GM18861 (cell line): ENCODE data around the gene CTLA4.
"Not testable (repeated sequence)": the region's sequence is repeated elsewhere in the genome, so short reads cannot be mapped to it uniquely, and the experiment has no call there.

Experiments used
- ATAC-seq: cut with Tn5 transposase; IDR thresholded peaks from one replicate; pipeline ENCODE4 v1.9.1; 2021; ENCODE audit not compliant: unreplicated experiment

CTLA4 gene

GRCh38 chr2:203855274-203855673 lies 12.3 kb upstream of the CTLA4 start:
- no peak for ATAC-seq

DNA sequence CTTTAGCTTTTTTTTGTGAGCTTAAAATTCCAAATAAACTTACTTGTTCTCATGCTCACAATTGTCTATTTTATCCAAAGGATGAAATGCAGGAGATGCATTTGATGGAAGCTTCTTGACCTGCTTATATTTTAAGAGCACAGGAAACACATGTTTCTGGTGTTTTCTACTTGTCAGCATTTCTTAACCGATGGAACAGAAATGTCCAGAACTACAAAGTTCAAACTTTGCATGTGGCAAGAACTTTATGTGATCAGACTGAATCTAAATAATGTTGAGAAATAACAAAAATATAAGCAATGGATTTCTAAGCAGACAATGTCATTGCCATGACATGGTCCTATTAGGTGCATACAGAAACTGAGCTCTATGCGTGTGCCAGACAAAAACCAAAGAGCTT lies 9.9 kb upstream of the CTLA4 start:
- no peak for ATAC-seq

- no peak for ATAC-seq
Observed at GRCh38 chr2:203858176-203858575, 9.4 kb upstream of the CTLA4 start.

- ATAC-seq = no peak
Observed at GRCh38 chr2:203859030-203859789, 8.4 kb upstream of the CTLA4 start.

DNA sequence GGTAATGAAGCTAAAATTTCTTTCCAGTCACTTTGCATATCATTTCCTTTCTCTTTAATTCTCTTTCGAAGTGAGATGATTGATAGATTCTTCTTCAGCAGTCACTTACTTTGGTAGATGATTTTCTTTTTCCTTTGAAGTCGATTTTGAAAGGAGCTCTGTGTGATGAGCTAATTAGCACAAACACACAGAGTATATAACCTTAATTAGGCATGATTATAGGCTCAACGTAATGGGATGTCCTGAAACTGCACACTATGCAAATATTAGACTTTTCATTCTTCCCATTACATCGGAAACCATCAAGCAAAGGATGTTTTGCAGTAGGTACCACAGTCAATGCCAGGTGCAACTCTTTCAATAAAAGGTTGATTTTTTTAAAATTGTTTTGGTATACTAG lies 6.4 kb upstream of the CTLA4 start:
- ATAC-seq = no peak

DNA sequence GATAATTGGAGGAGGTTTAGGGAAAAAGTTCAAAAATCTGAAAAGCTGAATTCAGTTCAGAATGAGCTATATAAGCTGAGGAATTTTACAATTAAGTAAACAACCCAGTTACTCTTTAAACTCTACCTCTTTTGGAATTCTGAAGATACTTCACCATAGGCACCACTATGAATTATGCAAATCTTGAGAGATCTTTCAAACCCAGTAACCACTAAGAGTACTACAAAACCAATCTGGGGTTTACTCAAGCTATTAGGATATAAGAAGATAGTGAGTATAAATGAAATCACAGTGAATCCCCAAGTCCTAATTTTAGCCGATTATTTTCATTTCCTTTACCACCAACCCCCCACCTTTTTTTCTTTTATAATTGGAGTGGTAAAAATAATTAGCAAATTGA lies 6.0 kb upstream of the CTLA4 start:
- no peak for ATAC-seq

GRCh38 chr2:203869223-203870042 lies 1.9 kb downstream of the CTLA4 start:
- no peak for ATAC-seq

DNA sequence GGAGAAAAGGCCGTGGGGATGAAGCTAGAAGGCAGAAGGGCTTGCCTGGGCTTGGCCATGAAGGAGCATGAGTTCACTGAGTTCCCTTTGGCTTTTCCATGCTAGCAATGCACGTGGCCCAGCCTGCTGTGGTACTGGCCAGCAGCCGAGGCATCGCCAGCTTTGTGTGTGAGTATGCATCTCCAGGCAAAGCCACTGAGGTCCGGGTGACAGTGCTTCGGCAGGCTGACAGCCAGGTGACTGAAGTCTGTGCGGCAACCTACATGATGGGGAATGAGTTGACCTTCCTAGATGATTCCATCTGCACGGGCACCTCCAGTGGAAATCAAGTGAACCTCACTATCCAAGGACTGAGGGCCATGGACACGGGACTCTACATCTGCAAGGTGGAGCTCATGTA lies 2.9 kb downstream of the CTLA4 start:
- no peak for ATAC-seq

DNA sequence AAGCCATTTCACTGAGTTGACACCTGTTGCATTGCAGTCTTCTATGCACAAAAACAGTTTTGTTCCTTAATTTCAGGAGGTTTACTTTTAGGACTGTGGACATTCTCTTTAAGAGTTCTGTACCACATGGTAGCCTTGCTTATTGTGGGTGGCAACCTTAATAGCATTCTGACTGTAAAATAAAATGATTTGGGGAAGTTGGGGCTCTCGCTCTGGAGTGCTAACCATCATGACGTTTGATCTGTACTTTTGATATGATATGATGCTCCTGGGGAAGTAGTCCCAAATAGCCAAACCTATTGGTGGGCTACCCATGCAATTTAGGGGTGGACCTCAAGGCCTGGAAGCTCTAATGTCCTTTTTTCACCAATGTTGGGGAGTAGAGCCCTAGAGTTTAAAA lies 3.4 kb downstream of the CTLA4 start:
- ATAC-seq = no peak

DNA sequence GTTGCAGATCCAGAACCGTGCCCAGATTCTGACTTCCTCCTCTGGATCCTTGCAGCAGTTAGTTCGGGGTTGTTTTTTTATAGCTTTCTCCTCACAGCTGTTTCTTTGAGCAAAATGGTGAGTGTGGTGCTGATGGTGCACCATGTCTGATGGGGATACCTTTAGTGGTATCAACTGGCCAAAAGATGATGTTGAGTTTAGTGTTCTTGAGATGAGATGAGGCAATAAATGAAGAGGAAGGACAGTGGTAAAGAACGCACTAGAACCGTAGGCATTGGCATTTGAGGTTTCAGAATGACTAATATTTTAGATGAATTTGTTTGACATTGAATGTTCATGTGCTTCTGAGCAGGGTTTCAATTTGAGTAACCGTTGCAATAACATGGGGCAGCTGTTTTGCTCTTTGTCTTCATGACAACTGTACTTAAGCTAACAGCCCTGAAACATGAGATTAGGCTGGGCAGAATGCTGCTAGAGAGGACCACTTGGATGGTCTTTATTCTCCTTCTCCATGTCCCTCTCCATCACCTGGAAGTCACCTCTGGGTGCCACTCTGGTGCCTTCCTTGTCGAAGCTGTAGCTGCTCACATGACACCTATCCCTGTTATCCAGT lies 3.9 kb downstream of the CTLA4 start:
- peak; percentile 95 for ATAC-seq

- ATAC-seq = no peak
Observed at GRCh38 chr2:203873461-203873860, 5.9 kb downstream of the CTLA4 start.

DNA sequence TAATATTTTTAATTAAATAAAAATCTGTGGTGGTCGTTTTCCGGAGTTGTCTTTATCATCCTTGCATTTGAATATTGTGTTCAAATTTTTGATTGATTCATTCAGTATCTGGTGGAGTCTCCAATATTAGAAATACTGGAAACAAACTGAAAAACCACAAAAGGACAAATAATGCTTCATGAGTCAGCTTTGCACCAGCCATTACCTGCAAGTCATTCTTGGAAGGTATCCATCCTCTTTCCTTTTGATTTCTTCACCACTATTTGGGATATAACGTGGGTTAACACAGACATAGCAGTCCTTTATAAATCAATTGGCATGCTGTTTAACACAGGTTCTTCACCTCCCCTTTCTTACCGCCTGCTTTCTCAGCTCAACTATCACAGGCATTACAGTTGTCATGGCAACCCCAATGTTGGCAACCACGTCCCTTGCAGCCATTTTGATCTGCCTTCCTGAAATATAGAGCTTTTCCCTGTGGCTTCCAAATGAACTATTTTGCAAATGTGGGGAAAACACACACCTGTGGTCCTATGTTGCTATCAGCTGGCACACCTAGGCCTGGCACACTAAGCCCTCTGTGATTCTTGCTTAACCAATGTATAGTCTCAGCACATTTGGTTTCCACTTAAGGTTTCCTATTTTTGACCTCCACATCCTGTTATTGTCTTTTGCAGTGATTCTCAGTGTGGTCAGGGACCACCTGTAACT lies 6.5 kb downstream of the CTLA4 start:
- ATAC-seq = no peak

- ATAC-seq = no peak
Observed at GRCh38 chr2:203875471-203875870, 7.9 kb downstream of the CTLA4 start.

GRCh38 chr2:203876328-203876727 lies 8.8 kb downstream of the CTLA4 start:
- no peak for ATAC-seq

DNA sequence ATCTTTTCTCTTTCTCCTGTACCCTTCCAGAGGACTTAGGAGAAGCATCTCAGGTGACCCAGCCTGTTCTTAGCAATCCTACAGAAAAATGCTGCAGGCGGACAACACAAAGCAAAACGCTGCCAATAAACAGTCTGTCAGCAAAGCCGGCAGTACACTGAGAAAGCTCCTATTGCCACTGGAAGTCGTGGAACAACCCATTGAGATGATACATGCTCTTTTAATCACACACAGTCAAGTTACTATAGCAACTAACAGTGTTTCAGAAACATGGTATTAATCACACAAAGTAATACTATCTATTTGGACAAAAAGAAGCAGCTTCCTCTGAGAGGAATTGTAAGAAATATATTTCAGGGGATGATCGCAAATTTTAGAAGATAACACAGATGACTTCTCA lies 10.5 kb downstream of the CTLA4 start:
- ATAC-seq = no peak

DNA sequence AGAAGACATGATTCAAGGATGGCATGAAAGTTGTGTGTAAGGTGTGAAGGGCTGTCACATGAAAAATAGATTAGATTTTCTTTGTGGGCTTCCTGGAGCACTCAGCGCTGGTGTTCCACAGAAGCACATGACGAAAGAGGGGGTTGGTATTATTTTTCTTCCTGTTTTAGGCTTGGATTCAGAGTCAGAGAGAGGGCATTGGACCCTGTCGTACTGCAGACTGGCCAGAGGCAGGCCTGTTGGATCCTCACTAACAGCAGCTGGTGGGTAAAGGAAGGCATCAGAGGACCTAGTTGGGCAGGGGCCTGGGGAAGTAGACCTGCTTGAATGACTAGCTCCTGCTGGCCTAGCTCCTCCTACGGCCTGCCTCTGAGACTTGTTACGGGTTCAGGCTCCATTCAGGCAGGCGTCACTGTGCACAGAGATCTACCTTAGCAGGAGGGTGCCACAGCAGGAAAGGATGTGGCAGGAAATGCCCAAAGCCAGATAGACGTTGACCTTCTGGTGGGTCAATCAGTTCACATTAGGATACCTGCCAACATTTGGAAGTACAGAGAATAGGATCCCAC lies 13.1 kb downstream of the CTLA4 start:
- no peak for ATAC-seq

DNA sequence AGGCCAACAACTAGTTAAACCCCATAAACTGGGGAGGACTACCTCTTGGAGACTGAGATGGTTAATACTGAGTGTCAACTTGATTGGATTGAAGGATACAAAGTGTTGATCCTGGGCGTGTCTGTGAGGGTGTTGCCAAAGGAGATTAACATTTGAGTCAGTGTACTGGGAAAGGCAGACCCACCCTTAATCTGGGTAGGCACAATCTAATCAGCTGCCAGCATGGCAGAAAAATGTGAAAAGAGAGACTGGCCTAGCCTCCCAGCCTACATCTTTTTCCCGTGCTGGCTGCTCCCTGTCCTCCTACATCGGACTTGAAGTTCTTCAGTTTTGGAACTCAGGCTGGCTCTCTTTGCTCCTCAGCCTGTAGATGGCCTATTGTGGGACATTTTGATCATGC lies 13.6 kb downstream of the CTLA4 start:
- ATAC-seq = not testable (repeated sequence)

GRCh38 chr2:203882551-203882950 lies 15.0 kb downstream of the CTLA4 start:
- ATAC-seq = no peak

DNA sequence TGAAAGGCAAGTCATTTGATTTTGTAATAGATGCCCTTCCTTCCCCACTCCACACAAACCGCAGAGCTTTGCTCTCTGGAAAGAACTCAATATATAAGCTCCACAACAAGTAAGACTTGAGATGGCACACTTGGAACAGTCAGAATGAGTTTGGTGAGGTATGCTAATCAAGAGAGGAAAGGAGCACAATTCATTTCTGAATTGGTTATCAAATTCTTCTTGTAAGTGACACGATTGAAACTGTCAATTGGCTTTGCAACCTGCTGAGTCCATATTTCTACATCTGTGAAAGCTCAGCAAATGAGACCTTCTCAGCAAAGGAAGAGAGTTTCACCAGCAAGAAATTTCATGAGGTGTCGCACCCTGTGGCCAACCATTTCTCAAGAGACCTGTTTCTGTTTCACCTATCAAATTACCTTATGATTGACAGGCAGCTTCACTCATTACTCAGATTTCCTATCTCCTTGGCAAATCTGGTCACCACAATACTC lies 19.1 kb downstream of the CTLA4 start:
- no peak for ATAC-seq

GRCh38 chr2:203887677-203888076 lies 20.1 kb downstream of the CTLA4 start:
- no peak for ATAC-seq

DNA sequence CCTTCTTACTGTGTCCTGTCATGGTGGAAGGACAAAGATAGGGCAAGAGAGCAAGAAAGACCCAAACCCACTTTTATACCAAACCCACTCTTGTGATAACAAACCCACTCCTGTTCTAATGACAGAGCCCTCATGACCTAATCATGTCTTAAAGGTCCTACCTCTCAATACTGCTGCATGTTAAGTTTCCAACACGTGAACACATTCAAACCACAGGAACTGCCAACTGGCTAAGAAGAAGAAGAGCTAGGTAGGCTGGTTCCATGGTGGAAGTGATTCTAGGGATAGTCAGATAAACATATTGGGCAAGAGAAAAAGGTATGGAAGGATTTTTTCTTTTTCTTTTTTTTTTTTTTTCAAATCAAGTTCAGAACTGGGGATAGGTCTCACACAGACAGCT lies 22.0 kb downstream of the CTLA4 start:
- no peak for ATAC-seq
